ENCODE data around the gene ADORA1. TPM values are rescaled to one million over a fixed set of nuclear protein-coding genes. Genes with fewer than 3 reads are reported as not detected.

Gene ADORA1
- total RNA-seq, 1 donor from 2014 or later = 1.8 TPM

GRCh38 chr1:203159844-203160243 is 32.3 kb downstream of the ADORA1 start:
- DNase-seq = no peak

DNA sequence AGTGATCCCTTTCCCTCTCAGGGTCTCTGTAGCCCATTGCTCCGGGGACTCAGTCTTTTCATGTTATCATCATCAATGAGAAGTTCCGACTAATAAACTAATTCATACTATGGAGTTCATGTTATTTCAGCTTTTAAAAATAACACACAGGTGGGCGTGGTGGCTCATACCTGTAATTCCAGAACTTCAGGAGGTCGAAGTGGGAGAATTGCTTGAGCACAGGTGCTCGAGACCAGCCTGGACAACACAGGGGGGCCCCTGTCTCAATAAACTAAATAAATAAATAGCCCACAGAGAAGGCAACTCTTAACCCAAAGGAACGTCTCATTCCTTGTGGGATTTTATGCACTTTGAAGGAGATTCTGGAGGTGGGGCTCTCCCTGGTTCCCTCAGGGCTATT is 33.6 kb downstream of the ADORA1 start:
- DNase-seq = no peak

DNA sequence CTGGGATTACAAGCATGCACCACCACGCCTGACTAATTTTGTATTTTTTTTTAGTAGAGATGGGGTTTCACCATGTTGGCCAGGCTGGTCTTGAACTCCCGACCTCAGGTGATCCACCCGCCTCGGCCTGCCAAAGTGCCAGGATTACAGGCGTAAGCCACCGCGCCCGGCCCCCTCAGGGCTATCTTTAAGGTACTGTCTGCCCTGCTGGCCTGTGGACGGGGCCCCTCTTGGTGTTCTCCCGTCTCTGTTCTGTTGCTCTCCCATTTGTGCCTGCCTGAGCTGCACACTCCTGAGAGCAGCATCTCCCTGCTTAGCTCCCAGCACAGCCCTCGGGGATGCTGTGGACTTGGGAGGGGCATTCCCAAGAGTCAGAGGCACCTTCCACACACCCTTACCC is 34.2 kb downstream of the ADORA1 start:
- DNase-seq = no peak

DNA sequence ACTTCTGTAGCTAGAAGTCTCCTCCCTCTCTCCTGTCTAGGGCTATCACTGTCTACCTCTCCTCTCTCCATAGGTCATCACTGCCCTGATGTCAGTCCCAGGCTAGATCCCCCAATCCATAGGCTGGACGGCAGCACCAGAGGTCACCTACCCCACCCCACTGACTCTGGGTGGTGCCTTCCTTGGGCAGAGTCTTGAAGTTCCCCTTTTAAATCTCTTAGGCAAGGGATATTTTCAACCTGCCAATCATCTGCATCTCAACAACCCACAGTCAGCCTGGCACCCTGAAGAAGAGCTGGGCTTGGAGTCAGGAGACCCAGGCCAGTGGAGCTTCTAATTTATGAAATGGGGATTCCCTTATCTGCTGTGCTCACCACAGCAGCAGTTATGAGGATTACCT is 34.9 kb downstream of the ADORA1 start:
- DNase-seq = no peak

DNA sequence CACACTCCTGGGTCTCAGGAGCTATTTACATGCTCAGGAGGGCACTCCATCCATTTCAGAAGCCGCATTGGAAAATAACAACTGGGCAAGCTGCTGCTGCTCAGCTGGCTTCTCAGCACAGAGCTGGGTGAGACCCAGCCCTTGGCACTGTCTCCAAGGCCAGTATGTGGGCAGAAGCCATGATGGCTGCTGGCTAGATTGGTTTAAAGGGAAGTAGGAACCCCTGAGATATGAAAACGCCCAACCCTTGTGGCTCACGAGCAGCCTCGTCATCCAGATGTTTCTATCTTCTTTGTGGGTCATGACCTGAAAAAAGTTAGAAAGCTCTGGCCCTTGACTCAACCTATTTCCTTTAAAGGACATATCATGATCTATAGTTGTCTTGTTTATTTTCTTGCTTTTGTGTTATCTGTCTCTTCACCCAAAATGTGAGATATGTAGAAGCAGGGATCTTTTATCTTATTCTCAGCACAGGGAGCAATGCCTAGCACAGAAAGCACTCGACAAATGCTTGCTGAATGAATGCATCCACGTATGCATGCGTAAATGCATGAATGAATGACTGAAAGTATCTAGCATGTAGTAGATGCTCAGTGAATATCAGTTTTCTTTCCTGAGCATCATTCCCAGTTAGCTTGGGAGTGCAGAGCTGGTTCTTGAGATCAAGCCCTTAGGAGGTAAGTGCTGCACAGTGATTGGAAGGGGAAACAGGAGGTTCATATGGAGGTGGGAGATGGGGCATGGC is 36.5 kb downstream of the ADORA1 start:
- DNase-seq = no peak

- no peak for DNase-seq
Observed at GRCh38 chr1:203165101-203165799, 37.7 kb downstream of the ADORA1 start.

GRCh38 chr1:203165800-203166161 is 38.3 kb downstream of the ADORA1 start:
- DNase-seq = no peak

- DNase-seq = peak; percentile 40
Observed at GRCh38 chr1:203166192-203166940, 38.8 kb downstream of the ADORA1 start.

DNA sequence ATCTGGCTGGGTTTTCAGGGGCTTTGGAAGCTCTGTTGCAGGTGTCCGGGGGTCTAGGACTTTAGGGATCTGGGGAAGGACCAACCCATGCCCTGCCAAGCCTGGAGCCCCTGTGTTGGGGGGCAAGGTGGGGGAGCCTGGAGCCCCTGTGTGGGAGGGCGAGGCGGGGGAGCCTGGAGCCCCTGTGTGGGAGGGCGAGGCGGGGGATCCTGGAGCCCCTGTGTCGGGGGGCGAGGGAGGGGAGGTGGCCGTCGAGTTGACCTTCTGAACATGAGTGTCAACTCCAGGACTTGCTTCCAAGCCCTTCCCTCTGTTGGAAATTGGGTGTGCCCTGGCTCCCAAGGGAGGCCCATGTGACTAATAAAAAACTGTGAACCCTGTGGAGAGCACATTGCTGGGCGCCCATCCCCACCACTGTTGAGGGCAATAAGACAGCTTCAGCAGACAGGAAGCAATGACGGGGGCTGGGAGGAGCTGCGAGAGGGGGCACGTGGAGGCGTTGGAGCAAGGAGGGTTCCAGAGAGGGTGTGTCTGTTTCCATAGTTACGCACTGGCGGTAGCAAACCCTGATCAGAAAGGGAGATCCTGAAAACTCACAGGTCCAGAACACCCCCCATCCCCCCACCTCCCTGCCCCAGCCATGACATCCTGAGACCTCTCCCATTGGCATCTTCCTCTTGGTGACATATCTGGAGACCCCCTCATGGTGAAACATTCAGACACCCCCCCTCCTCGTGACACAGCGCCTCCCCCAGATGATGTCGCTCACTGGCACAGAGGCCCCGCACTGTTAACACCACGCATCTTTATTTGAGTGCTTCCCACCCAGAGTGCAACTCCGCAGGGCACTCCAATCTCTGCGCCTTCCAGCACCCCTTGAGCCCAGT is 39.7 kb downstream of the ADORA1 start:
- DNase-seq = peak; percentile 62

DNA sequence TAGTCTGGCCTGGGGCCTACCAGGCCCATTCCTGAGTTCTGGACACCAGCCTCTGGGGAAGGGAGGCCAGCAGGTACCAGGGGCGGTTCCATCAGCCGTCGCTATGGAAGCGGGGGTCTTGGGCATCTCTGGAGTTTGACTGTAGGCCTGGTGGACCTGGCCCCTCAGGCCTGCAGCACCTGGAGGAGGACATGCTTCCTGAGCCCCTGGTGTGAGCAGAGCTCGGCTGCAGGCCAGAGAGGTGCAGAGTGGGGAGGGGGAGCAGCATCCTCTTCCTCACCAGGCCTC is 40.3 kb downstream of the ADORA1 start:
- DNase-seq = no peak

GRCh38 chr1:203168256-203168786 is 40.8 kb downstream of the ADORA1 start:
- DNase-seq = no peak

DNA sequence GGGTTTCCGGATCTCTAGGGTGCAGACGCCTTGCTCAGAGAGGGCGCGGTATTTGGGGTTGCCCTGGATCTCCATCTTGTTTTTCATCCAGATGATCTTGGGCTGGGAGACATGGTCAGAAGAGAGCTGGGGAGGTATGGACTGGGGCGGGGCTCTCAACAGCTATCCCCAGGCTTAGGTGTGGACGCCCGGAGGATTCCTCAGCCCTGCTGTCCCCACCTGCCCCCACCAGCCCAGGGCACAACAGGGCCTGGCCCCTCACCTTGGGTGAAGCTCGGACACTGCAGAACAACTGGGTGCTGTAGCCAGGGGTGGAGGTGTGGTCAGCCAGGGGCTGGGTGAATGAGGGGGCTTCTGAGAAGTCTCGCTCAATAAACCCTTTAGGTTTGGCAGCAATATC is 41.5 kb downstream of the ADORA1 start:
- no peak for DNase-seq

DNA sequence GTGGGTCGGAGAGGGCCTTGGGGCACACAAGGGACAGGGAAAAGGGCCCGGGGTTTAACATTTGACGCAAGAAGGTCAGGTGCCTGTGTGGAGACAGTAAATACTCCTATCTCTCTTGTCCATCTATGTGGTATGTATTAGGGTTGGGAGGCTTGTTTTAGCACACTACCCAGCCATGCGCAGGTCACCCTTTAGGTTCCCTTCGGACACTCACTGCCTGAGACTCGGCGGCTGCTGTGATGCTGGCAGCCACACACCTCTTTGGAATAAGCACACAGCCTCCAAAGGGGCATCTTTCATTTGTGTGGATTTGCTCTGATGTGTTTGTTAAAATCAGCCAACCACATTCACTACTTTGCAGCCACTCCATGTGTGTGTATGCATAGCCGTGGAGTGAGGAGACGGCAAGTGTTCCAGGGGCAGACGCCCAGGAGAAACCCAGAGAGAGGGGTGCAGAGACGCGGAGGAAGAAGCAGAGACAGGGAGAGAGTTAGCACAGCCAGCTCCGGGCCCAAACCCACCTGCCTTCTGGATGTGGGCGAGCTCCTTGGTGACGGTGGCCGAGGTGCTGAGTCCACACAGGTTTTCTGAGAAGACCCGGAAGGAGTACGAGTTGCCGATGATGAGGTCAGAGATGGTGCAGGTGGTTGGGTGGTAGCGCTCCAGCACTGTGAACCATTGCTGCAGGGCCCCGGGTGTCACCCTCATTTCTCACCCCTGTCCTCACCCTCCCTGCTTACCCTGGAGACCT is 42.4 kb downstream of the ADORA1 start:
- DNase-seq = no peak

DNA sequence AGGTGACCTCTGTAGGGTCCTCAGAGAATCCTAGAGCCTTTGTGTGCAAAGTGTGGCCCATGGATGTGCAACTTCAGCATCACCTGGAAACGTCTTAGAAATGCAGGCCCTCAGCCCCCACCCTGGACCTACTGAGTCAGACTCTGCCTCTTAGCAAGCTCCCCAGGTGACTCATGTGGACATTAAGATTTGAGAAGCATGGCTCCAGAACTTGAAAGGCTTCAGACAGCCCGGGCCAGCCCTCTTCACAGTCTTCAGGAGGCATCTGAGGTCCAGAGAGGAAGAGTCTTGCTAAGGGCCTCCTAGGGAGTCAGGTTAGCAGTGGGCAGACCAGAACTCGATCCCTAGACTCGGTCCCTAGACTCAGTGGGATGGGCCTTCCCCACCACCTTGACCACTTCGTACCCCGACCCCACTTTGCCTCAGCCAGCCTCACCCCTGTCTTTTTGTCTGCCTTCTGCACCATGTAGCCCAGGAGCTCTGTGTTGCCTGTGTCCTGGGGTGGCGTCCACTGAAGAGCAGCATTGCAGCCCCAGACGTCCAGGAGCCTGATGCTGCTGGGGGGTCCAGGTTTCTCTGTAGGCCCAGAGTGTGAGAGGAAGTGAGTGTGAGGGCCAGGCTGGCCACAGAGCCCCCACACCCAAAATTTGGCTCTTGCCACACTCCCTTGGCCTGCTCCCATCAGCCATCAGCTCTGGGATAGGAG is 43.3 kb downstream of the ADORA1 start:
- no peak for DNase-seq

DNA sequence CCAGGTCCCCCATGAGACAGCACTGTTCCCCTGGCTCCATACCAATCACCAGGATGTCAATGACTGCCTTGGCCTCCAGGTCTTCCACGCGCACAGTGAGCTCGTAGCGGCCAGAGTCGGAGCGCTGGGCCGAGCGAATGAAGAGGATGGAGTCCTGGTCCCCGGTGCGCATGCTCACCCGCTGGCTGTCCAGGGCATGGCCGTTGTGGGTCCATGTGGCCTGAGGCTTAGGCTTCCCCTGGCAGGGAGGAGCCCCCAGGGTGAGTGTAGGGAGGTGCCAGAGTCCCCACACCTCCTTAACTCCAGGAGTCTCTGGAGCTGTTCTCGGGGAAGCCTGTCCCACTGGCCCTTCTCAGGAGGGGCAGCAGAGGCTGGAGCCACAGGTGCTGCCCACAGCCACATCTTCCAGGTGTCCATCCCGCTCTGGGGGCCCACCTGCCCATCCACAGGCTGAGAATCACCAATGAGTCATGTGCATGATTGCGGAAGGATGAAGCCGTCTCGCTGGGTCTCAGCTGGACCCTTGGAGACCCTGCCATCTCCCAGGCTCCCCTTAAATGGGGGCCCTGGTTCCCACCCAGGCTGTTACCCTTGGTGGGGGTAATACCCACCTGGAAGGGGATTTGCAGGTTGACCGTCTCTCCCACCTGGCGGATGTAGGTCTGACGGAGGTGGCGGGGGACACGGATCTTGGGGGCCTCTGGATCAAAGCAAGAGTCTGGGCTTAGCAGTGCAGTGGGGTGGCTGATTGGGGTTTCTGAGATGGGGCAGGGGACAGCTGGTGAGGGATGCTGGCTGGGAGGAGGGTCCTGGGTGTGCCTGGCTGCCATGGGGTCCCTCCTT is 44.0 kb downstream of the ADORA1 start:
- DNase-seq = no peak

- peak; percentile 91 for DNase-seq
Observed at GRCh38 chr1:203172184-203173010, 44.9 kb downstream of the ADORA1 start.

DNA sequence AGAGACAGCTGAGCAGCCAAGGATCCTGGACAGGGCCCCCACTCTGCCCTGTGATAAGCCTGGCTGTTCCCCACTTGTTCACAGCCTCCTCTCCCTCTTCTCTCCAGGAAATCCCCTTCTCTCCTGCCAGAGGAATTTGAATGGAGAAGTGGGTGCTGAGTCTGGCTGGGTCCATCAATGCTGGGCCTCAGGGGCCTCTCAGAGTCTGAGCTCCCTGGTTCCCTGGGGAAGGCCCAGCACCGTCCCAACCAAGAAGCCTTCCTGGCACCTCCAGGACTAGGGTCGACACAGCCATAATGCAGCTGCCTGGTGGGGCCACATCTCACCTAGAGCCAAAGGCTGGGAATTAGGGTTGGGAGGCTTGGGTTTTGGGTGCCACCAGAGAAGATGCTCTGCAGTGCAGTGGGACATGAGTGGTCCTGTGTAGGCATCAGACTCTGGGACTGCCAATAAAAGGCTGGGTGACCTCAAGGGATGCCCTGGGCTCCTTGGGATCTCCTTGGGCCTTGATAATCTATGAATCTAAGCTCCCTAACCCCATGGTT is 45.6 kb downstream of the ADORA1 start:
- no peak for DNase-seq

- peak; percentile 85 for DNase-seq
Observed at GRCh38 chr1:203173566-203173965, 46.0 kb downstream of the ADORA1 start.
